Kidney (tissue), 14 donors: ENCODE measurements around the gene MAB21L3. TPM values are rescaled to one million over a fixed set of nuclear protein-coding genes. Genes with fewer than 3 reads are reported as not detected.

ENCODE experiments used
- DNase-seq, 5 donors: peaks; one replicate each; pipeline ENCODE4 v3.0.0-alpha.2; 2013 to 2020
- FAIRE-seq: peaks from 2 replicates; lab custom pipeline; 2012; peaks lifted over from hg19 to GRCh38; lab: Jason Lieb, UNC
- H3K27ac ChIP-seq, 2 donors: one replicate each; pipeline ENCODE4 v1.7.0; 2013; ENCODE audit warnings: low read depth in 2 of 2, low read length in 2 of 2, inconsistent platforms in 1 of 2
- H3K27me3 ChIP-seq: one replicate; pipeline ENCODE4 v1.7.1; 2013; ENCODE audit warnings: low read length, inconsistent platforms; ENCODE audit not compliant: control insufficient read depth, insufficient read depth
- H3K36me3 ChIP-seq, 3 donors: one replicate each; pipeline versions ENCODE4 v1.7.0 to v1.7.1; 2013; ENCODE audit warnings: low read length in 3 of 3, control low read depth in 1 of 3, inconsistent platforms in 1 of 3; ENCODE audit not compliant: insufficient read depth in 3 of 3, control insufficient read depth in 2 of 3
- H3K4me1 ChIP-seq, 3 donors: one replicate each; pipeline versions ENCODE4 v1.7.0 to v1.7.1; 2013; ENCODE audit warnings: low read length in 3 of 3, inconsistent platforms in 1 of 3, low read depth in 1 of 3; ENCODE audit not compliant: control insufficient read depth in 2 of 3, insufficient read depth in 2 of 3
- H3K4me3 ChIP-seq, 3 donors: one replicate each; pipeline versions ENCODE4 v1.7.0 to v1.8.1; 2013; ENCODE audit warnings: low read length in 3 of 3, control low read depth in 1 of 3, inconsistent platforms in 1 of 3
- H3K9ac ChIP-seq, 3 donors: one replicate each; pipeline versions ENCODE4 v1.7.0 to v1.7.1; 2013; ENCODE audit warnings: low read length in 3 of 3, control low read depth in 1 of 3, inconsistent platforms in 1 of 3
- H3K9me3 ChIP-seq, 3 donors: one replicate each; pipeline versions ENCODE4 v1.7.0 to v1.7.1; 2013; ENCODE audit warnings: low read length in 3 of 3, control low read depth in 1 of 3, inconsistent platforms in 1 of 3; ENCODE audit not compliant: control insufficient read depth in 2 of 3, insufficient read depth in 1 of 3
- intact Hi-C: fragments of 100-400 bp; cut with DNase I; formaldehyde crosslinking; loops from one replicate; pipeline ENCODE4 v1.11.1; 2022
- polyA plus RNA-seq: library from polyadenylated mRNA; stranded (reverse); fragments of 350-450 nt; fragmentation: Illumina TruSeq; extraction: RNeasy Lipid Tissue Mini Kit (QIAGEN cat#74804); gene quantifications from one replicate; pipeline ENCODE4 v1.2.3, GENCODE V29; 2014; ENCODE audit warnings: low read depth, low replicate concordance; ENCODE audit not compliant: insufficient read depth
- total RNA-seq: library from RNA; stranded (reverse); fragmentation: NEBNext Ultra II Directional; extraction: Animal tissue kit (Norgen Biotek cat#: 25700); gene quantifications from one replicate; pipeline ENCODE4 v1.2.1, GENCODE V29; 2021
- TF ChIP-seq, protein P1 (sequence below): IDR thresholded peaks from 3 replicates; pipeline ENCODE4 v1.5.1; 2012; ENCODE audit warnings: mild to moderate bottlenecking, moderate library complexity, borderline replicate concordance; ENCODE audit not compliant: insufficient read depth; ENCODE audit errors: extremely low read depth
- donor health status: control.
- donor health status: control.
- donor health status: control.
- donor health status: control.
- donor health status: control.
- donor health status: DM: yes; HTN: yes; CAD: no.
- donor health status: Normal renal cell carcinoma (clear cell type).

The MAB21L3 gene
- total and polyA plus RNA-seq, 2 donors from 2014 or later: 0.24 to 2.9 TPM

DNA sequence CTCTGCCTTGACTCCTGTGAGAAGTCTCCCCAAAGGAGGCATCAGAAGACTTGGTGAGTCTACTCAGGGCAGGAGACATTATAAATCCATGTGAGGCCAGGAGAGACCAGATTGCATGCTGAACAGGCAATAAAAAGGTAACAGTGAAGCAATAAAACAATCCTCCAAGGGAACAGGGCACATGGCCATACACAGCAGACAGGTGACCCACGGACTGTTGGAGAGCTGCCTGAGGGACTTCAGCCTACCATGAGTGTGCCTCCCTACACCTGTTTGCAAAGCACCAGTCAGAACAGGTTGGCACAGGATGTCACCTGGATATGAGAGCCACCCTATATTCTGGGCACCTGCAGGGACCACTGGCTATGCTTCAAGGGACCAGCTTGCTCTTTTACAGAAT lies 67.6 kb downstream of the MAB21L3 start:
- Histone ChIP-seq H3K9me3 (no peaks in the 10 kb centered on the region), H3K4me3 (no peak overlapping the region), H3K9ac (no peak overlapping the region), H3K4me1 (no peaks in the 10 kb centered on the region), H3K27me3 (no peaks in the 10 kb centered on the region), H3K36me3 (no peaks in the 10 kb centered on the region), H3K27ac (no peak overlapping the region)
- TF ChIP-seq, protein P1, sequence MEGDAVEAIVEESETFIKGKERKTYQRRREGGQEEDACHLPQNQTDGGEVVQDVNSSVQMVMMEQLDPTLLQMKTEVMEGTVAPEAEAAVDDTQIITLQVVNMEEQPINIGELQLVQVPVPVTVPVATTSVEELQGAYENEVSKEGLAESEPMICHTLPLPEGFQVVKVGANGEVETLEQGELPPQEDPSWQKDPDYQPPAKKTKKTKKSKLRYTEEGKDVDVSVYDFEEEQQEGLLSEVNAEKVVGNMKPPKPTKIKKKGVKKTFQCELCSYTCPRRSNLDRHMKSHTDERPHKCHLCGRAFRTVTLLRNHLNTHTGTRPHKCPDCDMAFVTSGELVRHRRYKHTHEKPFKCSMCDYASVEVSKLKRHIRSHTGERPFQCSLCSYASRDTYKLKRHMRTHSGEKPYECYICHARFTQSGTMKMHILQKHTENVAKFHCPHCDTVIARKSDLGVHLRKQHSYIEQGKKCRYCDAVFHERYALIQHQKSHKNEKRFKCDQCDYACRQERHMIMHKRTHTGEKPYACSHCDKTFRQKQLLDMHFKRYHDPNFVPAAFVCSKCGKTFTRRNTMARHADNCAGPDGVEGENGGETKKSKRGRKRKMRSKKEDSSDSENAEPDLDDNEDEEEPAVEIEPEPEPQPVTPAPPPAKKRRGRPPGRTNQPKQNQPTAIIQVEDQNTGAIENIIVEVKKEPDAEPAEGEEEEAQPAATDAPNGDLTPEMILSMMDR: no peak
- intact Hi-C loops: no loop called here
- FAIRE-seq (no peak), DNase-seq (no peak)

DNA sequence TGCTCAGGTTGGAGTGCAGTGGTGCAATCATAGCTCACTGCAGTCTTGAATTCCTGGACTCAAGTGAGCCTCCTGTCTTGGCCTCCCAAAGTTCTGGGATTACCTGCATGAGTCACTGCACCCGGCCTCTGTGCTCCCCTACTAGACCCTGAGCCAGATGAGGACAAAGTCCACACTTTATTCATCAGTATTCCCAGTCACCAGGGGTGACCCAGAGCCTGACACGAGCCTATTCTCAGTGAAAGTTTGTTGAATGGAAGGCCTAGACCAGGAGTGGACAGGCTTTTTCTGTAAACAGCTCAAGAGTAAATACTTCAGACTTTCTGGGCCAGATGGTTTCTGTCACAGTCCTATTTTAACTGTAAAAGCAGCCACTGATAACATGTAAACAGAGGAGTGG lies 68.2 kb downstream of the MAB21L3 start:
- Histone ChIP-seq H3K27me3 (no peaks in the 10 kb centered on the region), H3K36me3 (no peaks in the 10 kb centered on the region), H3K4me3 (no peak overlapping the region), H3K27ac (no peak overlapping the region), H3K4me1 (no peaks in the 10 kb centered on the region), H3K9me3 (no peaks in the 10 kb centered on the region), H3K9ac (no peak overlapping the region)
- intact Hi-C loops: no loop called here
- DNase-seq (peak in 2 of 5 donors; percentile 44 to 77), FAIRE-seq (no peak)
- TF ChIP-seq, protein P1: no peak

DNA sequence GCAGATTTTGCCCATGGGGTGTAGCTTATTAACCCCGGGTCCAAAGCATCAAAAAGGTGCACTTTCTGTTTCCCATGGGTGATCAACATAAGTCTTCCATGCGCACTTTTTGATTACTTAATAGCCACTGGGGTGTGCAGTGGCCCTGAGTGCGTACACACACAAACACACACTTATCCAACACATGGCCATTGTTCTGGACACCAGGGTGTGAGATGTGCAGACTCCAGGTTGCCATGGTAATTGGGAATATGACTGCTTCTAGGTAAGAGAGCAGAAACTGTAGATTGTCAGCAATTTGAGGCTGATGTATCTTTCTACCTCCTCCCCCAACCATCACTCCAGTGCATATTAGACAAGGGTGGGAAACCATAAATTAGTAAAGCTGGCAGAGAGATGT lies 68.8 kb downstream of the MAB21L3 start:
- no peak overlapping the region for H3K4me3 ChIP-seq
- no peak overlapping the region for H3K27ac ChIP-seq
- no peaks in the 10 kb centered on the region for H3K27me3 ChIP-seq
- DNase-seq (no peak), FAIRE-seq (no peak)
- no peaks in the 10 kb centered on the region for H3K36me3 ChIP-seq
- H3K9ac ChIP-seq: no peak overlapping the region
- TF ChIP-seq, protein P1: no peak
- H3K9me3 ChIP-seq: no peaks in the 10 kb centered on the region
- intact Hi-C loops: no loop called here
- H3K4me1 ChIP-seq: no peaks in the 10 kb centered on the region
